GM21786 (cell line): ENCODE measurements around the gene JADE2.

ENCODE experiments used
- ATAC-seq: cut with Tn5 transposase; IDR thresholded peaks from one replicate; pipeline ENCODE4 v1.9.1; 2021; ENCODE audit not compliant: unreplicated experiment

The JADE2 gene

DNA sequence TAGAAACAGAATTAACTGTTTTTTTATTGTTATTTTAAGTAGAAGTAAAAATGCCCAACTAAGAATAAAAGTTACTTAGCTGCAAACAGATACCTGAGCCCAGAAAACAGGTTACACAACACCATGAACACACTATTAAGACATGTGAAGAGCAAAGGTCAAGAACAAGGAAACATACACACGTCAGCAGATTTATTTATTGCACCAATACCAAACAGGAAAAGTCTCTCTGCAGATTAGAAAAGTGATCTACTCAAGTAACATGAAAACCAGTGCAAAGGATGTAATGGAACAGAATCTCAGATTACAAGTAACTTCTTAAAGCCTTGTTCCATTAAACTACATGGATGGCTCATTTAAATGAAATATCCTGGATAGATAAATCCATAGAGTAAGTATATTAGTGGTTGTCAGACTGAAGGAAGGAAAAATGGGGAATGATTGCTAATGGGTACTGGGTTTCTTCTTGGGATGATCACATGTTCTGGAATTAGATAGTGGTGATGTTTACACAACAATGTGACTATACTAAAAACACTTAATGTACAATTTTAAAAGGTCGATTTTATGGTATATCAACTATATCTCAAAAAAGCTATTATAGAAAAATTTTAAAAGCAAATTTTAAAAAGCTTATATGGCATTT is 101.0 kb downstream of the JADE2 start:
- no peak for ATAC-seq
